ENCODE results near the gene TMEM163.

The TMEM163 gene

DNA sequence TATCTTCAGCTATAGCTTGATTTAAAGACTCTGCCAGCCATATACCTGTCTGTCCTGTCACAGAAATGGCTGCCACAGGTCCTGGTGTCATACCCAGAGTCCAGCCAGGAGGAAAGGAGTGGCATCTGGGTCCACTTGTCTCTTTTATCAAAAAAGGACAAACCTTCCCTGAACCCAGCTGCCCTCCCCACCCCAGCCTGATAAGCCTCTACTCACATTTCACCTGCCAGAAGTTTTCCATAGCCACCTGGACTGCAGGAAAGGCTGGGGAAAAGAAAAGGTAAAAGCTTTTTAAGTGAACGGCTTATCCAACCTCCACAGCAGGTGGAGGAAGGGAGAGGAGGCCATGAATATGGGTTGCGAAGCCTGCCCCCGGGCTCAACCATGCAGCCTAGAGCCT is 32.8 kb downstream of the TMEM163 start:
- no peak for DNase-seq (ENCODE audit: low read depth)
- TF ChIP-seq, protein P1, sequence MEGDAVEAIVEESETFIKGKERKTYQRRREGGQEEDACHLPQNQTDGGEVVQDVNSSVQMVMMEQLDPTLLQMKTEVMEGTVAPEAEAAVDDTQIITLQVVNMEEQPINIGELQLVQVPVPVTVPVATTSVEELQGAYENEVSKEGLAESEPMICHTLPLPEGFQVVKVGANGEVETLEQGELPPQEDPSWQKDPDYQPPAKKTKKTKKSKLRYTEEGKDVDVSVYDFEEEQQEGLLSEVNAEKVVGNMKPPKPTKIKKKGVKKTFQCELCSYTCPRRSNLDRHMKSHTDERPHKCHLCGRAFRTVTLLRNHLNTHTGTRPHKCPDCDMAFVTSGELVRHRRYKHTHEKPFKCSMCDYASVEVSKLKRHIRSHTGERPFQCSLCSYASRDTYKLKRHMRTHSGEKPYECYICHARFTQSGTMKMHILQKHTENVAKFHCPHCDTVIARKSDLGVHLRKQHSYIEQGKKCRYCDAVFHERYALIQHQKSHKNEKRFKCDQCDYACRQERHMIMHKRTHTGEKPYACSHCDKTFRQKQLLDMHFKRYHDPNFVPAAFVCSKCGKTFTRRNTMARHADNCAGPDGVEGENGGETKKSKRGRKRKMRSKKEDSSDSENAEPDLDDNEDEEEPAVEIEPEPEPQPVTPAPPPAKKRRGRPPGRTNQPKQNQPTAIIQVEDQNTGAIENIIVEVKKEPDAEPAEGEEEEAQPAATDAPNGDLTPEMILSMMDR (IDR thresholded peaks at IDR 0.05; ENCODE audit: low read depth, low read length, missing control alignments): no peak

DNA sequence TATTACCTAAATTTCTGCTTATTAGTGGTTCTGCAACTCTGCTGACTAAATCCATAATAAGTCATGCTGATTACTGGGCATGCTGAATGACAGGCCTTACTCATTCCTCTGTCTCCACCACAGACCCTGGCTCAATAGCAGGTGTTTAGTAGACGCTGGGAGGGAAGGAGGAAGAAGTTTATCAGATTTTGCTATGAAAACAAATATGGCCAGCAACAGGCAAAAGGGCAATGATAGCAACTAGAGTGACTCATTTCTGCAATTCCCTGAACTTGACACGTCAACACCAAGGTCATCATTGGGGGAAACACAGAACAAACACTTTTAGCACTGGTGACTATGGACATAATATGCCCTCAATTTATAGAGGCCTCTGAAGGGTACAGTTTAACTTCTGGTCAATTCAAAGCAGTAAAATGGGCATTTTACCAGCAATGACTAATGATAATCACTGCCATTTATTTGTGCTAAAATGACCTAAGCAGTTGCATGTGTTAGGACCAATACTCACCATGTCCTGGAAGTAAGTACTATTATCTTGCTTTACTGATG is 35.2 kb downstream of the TMEM163 start:
- H3K4me3 ChIP-seq (ENCODE audit: low read depth, low read length): no peak overlapping the region
- DNase-seq (ENCODE audit: low read depth): peak; percentile 7
- TF ChIP-seq, protein P1 (IDR thresholded peaks at IDR 0.05; ENCODE audit: low read depth, low read length, missing control alignments): no peak

More for the DNA sequence above, 32.8 kb downstream of the TMEM163 start:
- no peak overlapping the region for H3K4me3 ChIP-seq (ENCODE audit: low read depth, low read length)

DNA sequence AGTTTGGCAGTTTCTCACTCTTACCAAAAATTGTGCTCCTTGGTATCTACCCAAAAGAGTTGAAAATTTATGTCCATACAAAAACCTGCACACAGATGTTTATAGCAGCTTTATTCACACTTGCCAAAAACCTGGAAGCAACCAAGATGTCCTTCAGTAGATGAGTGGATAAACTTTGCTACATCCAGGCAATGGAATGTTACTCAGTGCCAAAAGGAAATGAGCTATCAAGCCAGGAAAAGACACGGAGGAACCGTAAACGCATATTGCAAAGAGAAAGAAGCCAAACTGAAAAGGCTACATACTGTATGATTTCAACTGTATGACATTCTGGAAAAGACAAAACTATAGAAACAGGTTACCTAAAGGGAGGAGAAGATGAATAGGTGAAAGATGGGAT is 36.1 kb downstream of the TMEM163 start:
- no peak overlapping the region for H3K4me3 ChIP-seq (ENCODE audit: low read depth, low read length)
- TF ChIP-seq, protein P1 (IDR thresholded peaks at IDR 0.05; ENCODE audit: low read depth, low read length, missing control alignments): no peak
- DNase-seq (ENCODE audit: low read depth): no peak

DNA sequence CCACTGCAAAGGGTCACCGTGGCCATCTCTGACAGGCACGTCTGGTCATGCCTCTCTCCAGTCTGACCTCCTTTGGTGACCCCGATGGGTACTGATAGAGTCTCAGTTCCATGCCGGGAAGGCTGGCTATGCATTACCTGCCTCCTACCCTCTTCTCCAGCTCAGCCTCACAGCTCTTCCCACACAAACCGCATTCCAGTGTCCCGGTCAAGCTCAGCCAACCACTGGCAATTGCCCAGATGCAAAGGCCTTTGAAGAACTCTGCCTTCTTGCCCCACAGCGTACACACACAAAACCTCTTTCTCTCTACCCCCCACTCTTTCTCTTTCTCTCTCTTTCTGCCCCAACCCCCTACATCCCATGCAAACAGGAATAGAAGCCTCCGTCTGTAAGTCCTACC is 37.6 kb downstream of the TMEM163 start:
- no peak overlapping the region for H3K4me3 ChIP-seq (ENCODE audit: low read depth, low read length)
- TF ChIP-seq, protein P1 (IDR thresholded peaks at IDR 0.05; ENCODE audit: low read depth, low read length, missing control alignments): no peak
- DNase-seq (ENCODE audit: low read depth): no peak

DNA sequence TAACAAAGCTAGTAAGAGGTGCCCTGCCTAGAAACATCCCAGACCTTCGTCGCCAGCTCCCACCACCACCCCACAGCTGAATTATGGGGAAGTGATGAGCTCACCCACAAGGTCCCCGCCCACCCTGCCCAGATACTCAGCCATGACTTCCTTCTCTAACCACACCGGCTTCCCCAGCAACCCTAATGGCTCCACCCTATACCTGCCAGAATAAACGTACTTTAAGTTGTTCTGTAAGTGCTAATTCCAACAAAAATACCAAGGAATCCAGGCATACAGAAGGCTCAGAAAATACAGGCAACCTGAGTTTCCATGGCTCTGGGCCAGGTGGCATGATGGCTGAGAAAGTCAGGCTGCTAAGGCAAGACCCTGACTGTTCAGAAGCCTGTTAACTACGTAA is 39.1 kb downstream of the TMEM163 start:
- TF ChIP-seq, protein P1 (IDR thresholded peaks at IDR 0.05; ENCODE audit: low read depth, low read length, missing control alignments): no peak
- no peak for DNase-seq (ENCODE audit: low read depth)
- no peak overlapping the region for H3K4me3 ChIP-seq (ENCODE audit: low read depth, low read length)

DNA sequence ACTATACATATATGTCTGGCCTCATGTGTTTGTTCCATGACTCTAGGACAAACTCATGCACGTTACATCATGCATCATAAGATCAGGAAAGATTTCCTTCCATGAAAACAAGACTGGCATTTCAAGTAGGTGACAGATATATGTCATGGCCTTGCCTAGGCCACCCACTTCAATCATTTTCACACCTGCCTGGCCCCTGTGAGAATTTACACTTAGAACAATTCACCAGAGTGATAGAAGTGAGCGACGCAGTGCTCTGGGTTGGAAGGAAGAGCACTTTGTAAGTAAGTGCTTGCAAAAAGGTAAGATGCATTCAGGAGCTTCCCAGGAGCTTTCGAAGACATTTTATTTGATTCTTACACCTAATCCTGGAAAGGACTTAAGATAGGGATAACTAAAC is 39.5 kb downstream of the TMEM163 start:
- TF ChIP-seq, protein P1 (IDR thresholded peaks at IDR 0.05; ENCODE audit: low read depth, low read length, missing control alignments): no peak
- no peak overlapping the region for H3K4me3 ChIP-seq (ENCODE audit: low read depth, low read length)
- DNase-seq (ENCODE audit: low read depth): no peak

Data from GM12864 (cell line).